Measurements from ENCODE around the gene SHANK1.

DNA sequence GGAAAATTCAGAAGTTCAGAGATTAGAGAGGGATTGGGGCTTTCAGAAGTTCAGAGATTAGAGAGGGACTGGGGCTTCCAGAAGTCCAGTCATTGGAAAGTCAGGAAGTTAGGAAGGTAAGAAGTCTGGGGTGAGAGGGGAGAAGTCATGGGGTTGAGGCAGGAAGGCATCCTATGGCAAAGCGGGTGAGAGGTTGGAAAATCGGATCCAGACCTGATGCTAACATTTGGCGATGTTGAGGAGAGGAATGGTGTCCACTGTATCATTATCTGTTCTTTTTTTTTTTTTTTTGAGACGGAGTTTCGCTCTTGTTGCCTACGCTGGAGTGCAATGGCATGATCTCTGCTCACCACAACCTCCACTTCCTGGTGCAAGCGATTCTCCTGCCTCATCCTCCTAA lies 91.1 kb downstream of the SHANK1 start:
- TF ChIP-seq CTCF (IDR thresholded peaks at IDR 0.05) (no peak), EP300 (IDR thresholded peaks at IDR 0.05) (no peak), POLR2A (IDR thresholded peaks at IDR 0.05; ENCODE audit: low read depth) (no peak)

Measured in esophagus muscularis mucosa (tissue), 4 donors.